GM12891 (cell line): ENCODE results near the gene ZNRD2.

Experiments
- DNase-seq: peaks from one replicate; pipeline ENCODE4 v3.0.0; 2011; ENCODE audit warnings: low spot score; ENCODE audit not compliant: insufficient read length
- FAIRE-seq: peaks from 2 replicates; lab custom pipeline; 2011; peaks lifted over from hg19 to GRCh38; lab: Jason Lieb, UNC
- PAX5 ChIP-seq: IDR thresholded peaks from 2 replicates; pipeline ENCODE4 v1.6.1; 2011; ENCODE audit warnings: low read length, moderate library complexity, mild to moderate bottlenecking; ENCODE audit not compliant: insufficient read depth, severe bottlenecking
- POLR2A ChIP-seq: IDR thresholded peaks from 2 replicates; pipeline ENCODE4 v1.6.1; 2011; ENCODE audit warnings: low read depth, low read length, control low read depth
- POLR2AphosphoS5 ChIP-seq: IDR thresholded peaks from 2 replicates; pipeline ENCODE4 v1.6.1; 2011; ENCODE audit warnings: low read depth, low read length, control low read depth
- POU2F2 ChIP-seq: IDR thresholded peaks from 2 replicates; pipeline ENCODE4 v1.6.1; 2011; ENCODE audit warnings: low read depth, mild to moderate bottlenecking, control low read depth, low read length, moderate library complexity
- SPI1 ChIP-seq: IDR thresholded peaks from 2 replicates; pipeline ENCODE4 v1.6.1; 2011; ENCODE audit warnings: low read depth, low read length, control low read depth
- TAF1 ChIP-seq: IDR thresholded peaks from 2 replicates; pipeline ENCODE4 v1.6.1; 2011; ENCODE audit warnings: low read depth, low read length, control low read depth

The ZNRD2 gene

GRCh38 chr11:65609665-65610064, 39.4 kb downstream of the ZNRD2 start:
- TF ChIP-seq PAX5 (no peak), POLR2A (no peak), TAF1 (no peak), POLR2AphosphoS5 (no peak), SPI1 (no peak), POU2F2 (no peak)
- no peak for FAIRE-seq
- DNase-seq = no peak

GRCh38 chr11:65610404-65610803, 40.1 kb downstream of the ZNRD2 start:
- TF ChIP-seq POLR2AphosphoS5 (no peak), SPI1 (no peak), POU2F2 (no peak), TAF1 (no peak), POLR2A (no peak), PAX5 (no peak)
- DNase-seq (no peak), FAIRE-seq (no peak)

DNA sequence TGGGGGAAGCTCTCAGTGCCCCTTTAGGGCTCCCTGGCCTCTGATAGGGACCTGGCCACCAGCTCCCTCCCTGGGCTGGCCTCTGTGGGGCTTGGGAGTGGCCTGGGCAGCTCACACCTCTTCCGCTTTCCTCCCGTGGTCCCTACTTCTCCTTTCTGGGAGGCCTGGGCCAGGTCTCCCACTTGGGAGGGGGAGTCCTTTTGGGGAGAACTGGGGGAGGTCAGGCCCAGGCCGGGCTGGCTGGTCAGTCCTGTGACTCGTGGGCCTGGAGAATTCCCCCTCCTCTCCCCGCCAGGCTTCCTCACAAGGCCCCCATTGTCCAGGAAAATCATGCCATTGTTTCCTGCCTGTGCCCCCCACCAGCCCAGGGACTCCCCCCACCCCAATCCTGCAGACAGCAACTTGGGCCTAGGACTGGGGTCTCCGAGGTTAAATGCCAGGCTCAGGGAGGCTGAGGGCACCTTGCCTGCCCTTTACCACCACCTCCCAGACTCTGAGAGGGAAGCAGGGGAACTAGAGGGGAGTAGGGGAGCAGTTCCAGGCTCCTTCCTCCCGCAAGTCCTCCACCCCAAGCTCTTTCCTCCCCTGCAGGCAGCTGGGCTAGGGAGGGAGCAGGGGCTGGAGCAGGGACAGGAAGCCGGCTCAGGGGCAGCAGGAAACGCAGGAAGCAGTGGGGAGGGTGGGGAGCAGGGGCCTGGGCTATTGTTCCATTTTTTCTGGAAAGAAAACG, 40.9 kb downstream of the ZNRD2 start:
- FAIRE-seq (no peak), DNase-seq (no peak)
- TF ChIP-seq PAX5 = no peak
- no peak for TF ChIP-seq POLR2AphosphoS5
- no peak for TF ChIP-seq POU2F2
- TF ChIP-seq TAF1 = no peak
- no peak for TF ChIP-seq SPI1
- TF ChIP-seq POLR2A = no peak

DNA sequence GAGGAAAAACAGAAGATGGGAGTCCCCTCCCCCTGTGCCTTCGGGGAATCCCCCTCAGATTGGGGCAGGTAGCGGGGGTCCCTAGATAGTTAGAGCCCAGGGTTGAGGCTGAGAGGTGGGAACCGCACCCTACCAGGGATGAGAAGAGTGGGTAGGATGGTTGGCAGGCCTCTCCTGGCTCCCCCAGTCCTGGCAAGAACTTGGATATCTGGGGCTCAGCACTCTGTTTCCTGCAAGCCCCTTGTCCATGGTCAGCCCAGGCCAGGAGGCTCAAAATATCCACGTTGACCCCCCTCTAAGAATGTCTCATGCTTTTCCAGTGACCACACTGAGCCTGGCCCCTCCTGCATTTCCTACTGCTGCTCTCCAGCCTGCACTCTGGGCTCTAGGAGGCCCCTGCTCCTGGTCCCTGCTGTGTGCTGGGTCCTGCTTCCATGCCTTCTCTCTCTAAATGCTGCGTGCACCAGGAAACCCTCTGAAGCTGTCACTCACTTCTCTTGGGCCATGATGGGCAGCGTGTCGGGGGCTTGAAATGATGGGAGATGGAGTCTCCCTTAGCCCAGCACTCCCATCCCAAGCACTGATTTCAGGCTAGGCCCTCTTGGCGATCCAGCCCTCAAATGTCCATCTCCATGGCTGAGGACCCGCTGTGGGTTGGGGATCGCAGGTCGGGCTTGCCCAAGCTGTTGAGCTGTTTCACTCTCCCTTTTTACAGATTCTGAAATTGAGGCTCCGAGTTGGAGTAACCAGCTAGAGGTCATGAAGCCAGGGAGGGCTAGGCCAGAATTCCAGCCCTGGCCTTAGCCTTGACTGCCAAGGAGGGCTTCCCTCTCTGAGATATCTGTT, 41.7 kb downstream of the ZNRD2 start:
- TF ChIP-seq POLR2A (no peak), SPI1 (no peak), POLR2AphosphoS5 (no peak), TAF1 (no peak), PAX5 (no peak), POU2F2 (no peak)
- FAIRE-seq (no peak), DNase-seq (no peak)

DNA sequence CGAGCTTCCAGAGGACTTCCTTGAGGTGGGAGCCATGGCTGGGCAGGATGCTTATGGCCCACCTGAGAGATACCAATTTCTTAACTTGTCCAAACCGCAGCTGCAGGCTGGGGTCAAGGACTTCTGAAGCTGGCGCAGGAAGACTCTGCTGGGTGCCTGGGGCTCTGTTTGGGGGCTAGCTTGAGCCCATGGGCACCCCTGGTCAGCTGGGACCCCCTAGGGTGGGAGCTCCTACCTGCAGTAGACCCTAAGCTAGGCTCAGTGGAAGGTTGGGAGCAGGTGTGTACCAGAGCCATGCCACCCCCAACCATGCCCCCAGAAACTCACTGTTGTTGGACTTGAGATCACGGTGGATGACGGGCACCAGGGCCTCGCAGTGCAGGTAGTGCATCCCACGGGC, 42.4 kb downstream of the ZNRD2 start:
- TF ChIP-seq TAF1 (no peak), SPI1 (no peak), POLR2A (no peak), POU2F2 (no peak), POLR2AphosphoS5 (no peak), PAX5 (no peak)
- DNase-seq (no peak), FAIRE-seq (no peak)

DNA sequence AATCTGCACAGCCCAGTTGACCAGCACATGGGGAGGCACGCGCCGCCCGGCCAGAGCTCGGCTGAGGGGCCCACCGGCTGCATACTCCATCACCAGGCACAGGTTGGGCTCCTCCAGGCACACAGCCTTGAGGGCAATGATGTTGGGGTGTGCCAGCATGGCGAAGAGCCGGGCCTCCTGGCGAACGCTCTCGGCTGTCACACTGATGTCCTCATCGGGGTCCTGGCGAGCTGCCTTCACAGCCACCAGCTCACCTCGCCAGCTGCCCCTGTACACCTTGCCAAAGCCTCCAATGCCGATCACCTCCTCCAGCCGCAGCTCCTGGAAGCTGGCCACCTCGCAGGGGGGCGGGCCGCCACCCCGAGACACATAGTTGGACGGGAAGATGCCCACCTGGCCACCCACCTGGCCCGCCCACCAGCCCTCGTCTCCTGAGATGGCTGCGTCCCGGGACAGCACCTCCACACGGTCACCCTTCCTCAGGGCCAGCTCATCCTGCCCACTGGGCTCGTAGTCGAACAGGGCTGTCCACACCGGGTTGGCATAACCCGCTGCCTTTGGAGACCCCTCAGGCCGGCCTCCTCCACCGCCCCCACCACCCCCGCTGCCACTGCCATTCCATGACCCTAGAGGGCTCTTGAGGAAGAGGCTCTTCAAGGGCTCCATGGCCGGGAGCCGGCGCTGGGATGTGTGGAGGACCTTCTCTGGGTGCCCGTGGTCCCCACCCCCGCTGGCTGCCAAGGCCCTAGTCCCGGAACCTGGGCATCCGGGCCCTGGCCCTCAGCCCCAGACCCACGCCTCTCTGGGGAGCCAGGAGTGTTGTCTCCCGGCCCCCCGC, 43.0 kb downstream of the ZNRD2 start:
- TF ChIP-seq POU2F2 (no peak), POLR2A (no peak), SPI1 (no peak), POLR2AphosphoS5 (no peak), TAF1 (no peak), PAX5 (no peak)
- FAIRE-seq (peak; percentile 45), DNase-seq (peak; percentile 60)

DNA sequence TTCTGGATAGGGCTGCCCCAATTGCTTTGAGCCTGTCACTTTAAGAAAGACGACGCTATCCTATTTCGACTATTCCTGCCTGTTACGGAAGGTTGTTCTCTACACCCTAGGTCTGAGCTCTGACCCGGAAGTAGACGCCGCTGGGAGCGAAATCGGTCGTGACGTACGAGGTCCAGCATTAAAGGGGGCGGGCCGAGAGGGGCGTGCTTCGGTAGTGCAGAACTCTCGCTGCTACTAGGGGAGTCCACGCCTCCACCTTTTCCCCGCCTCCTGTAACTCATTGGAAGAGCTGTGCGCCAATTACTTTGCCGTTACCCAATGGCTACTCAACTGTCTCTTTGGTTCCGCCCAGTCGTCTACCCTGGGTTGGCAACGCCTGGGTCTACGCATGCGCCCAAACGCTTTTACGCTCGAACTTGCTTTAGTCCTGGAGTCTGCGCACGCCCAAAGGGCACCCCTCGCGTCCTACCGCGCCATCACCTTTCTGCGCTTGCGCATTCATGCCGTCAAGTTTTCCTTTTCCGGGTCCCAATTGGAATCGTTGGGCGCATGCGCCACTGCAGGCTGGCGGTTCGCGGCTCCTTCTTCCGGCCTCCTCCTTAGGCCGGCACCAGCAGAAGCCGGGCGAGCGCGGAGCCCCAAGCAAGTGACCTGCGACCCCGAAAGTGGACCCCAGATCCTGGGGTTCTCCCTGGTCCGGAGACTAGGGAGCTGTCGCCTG, 45.1 kb downstream of the ZNRD2 start, which contains the start of gene PCNX3:
Gene PCNX3, plus strand, starts transcription at position 548 of the 721 bp plus-strand sequence. CDS start 536 bp downstream, outside the sequence.
- no peak for TF ChIP-seq PAX5
- TF ChIP-seq POLR2AphosphoS5 = peak; percentile 52; the same call in 1 of the 2 replicates
- TF ChIP-seq SPI1 = no peak
- TF ChIP-seq TAF1 = no peak; the same call in 1 of the 2 replicates
- DNase-seq = peak; percentile 100
- FAIRE-seq = peak; percentile 100

GRCh38 chr11:65615950-65616574, 45.8 kb downstream of the ZNRD2 start:
- DNase-seq = peak; percentile 90
- FAIRE-seq = no peak
- TF ChIP-seq SPI1 (no peak), POLR2AphosphoS5 (no peak), POLR2A (no peak), POU2F2 (no peak), PAX5 (no peak), TAF1 (no peak; the same call in 1 of the 2 replicates)
